ENCODE results near the gene CRELD2.
A peak's percentile ranks its signal among the peaks of the same experiment; 100 is the strongest.

The CRELD2 gene

GRCh38 chr22:49914256-49914655 is 4.2 kb upstream of the CRELD2 start:
- no peak for DNase-seq

DNA sequence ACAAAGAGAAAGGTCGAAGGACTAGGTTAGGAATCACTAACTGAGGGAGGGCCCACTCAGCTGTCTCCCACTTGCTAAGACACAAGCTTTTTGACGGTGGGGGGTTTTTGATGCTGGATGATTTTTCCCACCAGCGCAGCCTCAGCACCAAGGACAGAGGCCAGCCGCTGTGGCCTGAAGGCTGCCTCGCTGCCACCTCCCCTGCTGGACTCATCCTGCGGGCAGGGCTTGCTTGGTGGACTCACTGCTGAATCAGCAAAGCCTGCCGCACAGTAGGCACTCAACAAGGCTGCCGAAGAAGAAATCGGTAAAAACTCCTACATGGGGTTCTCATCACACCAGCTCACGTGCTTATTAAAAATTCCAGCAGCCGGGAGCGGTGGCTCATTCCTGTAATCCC is 2.8 kb upstream of the CRELD2 start:
- DNase-seq = no peak

DNA sequence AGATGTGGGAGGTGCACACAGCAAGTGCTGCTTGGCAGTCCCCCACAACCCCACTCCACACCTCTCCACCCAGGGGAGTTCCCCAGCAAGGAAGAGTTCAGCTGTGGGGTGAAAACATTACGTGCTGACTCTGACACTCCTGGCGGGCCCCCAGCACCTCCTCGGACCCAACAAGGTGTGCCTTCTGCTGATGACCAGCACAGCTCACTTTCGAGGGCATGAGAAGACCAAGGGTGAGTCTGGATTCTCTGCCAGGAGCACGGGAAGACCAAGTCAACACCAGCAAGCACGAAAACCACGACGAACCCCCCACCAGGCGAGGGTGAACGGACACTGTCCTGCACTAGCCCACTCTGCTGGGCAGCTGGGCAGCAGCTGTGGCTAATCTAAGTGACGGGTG is 1.6 kb upstream of the CRELD2 start:
- no peak for DNase-seq

GRCh38 chr22:49918911-49919881 is 762 bp downstream of the CRELD2 start:
- DNase-seq = no peak

- DNase-seq = no peak
Measured at GRCh38 chr22:49920859-49921258, 2.4 kb downstream of the CRELD2 start.

DNA sequence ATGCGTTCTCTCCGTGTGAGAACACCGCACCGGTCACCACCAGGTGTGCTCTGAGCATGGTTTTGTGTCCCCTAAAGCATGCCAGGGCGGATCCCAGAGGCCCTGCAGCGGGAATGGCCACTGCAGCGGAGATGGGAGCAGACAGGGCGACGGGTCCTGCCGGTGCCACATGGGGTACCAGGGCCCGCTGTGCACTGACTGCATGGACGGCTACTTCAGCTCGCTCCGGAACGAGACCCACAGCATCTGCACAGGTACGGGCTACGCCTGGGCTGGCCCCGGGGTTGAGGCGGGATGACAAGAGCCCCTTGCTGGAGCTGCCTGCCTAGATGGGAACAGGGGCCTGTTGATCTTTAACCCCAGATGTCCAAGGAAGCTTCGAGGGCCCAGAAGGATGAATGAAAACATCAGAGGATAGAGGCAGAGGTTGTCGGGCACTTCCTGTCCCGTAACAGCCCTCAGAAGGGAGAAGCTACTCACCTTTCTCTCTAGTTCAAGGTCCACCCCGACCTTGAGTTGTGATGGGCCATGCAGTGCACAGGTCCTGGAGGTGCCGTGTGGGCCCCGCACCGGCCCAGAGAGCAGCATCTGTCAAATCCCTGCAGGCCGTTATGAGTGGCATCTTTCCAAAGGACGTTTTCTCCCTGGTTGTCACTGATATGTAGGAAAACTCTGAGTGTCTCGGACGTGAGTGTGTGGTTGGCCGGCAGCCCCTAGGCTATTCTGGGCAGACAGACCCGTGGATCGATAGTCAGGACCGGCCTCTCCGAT is 3.3 kb downstream of the CRELD2 start:
- no peak for DNase-seq

GRCh38 chr22:49922484-49922883 is 4.0 kb downstream of the CRELD2 start:
- no peak for DNase-seq

DNA sequence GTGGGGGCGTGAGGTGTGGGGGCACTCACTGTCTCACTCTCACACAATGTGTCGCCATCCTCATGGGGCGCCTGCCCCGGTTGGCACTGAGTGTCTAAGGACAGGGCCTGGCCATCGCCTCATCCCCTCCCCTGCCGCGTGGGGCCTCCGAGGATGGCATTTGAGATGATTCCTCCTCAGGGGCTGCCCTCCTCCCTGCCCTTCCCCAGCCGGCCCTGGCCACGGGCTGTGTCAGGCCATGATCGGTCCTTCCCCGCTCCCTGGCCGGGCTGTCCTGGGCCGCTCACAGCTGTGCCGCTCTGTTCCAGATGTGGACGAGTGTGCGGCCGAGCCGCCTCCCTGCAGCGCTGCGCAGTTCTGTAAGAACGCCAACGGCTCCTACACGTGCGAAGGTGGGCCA is 4.5 kb downstream of the CRELD2 start:
- no peak for DNase-seq

DNA sequence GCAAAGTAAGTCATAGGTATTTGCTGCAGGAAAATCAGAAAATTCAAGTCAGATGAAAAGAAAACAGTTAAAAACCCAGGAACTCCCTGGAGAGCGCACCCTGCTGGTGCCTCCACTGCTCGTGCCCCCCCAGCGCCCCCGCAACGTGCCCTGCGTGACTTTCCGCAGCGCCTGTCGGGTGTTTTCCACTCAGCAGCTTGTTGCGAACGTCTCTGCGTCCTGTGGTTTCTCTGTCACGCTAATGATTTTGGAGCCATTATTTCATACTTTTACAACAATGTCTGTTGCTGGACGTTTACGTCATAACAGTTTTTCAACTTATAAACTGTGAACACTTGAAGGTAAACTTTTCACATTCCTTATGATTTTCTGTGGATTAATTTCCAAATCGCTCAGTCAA is 5.0 kb downstream of the CRELD2 start:
- no peak for DNase-seq

- no peak for DNase-seq
Measured at GRCh38 chr22:49924113-49924833, 5.8 kb downstream of the CRELD2 start.

DNA sequence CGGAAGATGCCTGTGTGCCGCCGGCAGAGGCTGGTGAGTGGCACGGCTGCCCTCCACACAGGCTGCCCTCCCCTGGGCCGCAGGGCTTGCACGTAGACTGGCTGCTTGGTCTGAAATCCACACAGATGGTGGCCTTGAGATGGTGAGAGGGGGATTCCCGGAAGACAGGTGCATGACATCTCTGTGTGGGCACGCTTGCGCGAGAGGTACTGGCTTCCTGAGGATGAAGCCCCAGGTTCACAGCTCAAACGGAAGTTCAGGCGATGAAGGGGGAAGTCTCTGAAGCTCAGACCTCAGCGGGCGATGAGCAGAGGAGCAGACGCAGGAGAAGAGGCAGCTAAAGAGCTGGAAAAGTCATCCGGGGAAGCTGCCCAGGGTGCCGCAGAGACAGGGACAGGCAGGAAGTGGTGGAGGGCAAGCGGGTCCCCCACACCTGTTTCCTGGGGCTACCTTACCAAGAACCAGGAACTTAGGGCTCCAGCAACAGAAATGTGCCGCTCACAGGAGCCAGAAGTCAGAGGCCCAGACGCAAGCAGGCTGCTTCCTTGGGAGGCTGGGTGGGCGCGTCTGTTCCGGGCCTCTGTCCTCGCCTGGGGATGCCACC is 7.2 kb downstream of the CRELD2 start:
- peak; percentile 77 for DNase-seq

- no peak for DNase-seq
Measured at GRCh38 chr22:49926916-49927315, 8.5 kb downstream of the CRELD2 start.

DNA sequence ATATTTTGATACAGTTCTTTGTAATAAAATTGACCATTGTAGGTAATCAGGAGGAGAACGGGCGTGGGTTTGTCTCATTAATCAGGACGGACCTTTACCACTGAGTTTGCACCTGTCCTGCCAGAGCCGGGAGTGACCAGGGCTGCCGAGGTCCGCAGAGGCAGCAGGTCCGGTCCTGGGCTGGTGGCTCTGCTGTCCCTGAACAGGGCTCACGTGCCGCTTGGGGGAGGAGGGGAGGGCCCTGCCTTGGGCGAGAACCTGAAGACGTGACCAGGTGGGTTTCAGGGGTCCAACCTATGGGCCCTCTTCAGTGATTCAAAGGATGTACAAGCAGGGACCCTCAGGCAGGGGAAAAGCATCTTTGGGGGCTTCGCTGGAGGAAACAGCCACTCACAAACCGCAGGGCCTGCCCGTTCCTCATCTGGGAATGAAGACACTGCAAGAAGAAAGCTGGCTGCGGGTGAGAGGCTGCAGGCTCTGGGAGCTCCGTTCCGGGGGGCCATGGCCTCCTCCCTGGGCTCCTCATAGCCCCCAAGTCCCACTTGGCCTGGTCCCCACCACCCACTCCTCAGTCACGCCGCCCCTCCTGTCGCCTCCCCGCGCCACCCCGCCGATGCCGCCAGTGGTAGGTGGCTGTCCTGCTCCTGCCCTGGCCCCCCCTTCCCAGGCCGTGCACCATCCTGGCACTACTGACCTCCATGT is 9.2 kb downstream of the CRELD2 start:
- no peak for DNase-seq

GRCh38 chr22:49928185-49928495 is 9.7 kb downstream of the CRELD2 start:
- DNase-seq = no peak

DNA sequence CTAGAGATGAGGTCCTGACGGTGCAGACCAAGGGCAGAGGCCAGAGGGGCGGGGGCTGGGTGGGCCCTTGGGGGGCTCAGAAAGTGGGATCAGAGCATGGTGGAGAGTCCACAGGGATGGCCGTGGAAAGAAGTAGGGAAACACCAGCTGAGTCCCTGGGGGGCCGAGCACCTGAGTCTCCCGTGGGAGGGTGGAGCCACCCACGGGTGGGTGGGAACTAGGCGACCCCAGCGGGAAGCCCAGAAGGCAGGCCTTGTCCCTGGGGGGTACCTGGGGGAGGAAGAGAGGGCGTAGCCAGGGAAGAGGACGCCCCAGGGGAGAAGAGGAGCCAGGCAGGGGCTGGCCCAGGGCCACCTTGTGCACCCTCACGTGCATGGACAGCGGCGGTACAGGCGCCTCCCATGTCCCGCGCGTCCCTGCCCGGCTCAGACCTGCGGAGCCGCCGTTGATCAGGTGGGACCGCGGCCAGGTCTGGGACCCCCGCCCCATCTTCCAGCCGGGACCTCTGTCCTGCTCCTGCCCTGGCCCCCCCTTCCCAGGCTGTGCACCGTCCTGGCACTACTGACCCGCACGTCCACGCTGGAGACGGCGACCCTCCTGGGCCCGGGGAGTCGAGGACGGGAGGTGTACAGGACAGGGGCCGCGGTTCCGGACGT is 10.2 kb downstream of the CRELD2 start:
- no peak for DNase-seq

GRCh38 chr22:49929211-49929979 is 11.0 kb downstream of the CRELD2 start:
- DNase-seq = peak; percentile 81

- no peak for DNase-seq
Measured at GRCh38 chr22:49929994-49930575, 11.7 kb downstream of the CRELD2 start.

DNA sequence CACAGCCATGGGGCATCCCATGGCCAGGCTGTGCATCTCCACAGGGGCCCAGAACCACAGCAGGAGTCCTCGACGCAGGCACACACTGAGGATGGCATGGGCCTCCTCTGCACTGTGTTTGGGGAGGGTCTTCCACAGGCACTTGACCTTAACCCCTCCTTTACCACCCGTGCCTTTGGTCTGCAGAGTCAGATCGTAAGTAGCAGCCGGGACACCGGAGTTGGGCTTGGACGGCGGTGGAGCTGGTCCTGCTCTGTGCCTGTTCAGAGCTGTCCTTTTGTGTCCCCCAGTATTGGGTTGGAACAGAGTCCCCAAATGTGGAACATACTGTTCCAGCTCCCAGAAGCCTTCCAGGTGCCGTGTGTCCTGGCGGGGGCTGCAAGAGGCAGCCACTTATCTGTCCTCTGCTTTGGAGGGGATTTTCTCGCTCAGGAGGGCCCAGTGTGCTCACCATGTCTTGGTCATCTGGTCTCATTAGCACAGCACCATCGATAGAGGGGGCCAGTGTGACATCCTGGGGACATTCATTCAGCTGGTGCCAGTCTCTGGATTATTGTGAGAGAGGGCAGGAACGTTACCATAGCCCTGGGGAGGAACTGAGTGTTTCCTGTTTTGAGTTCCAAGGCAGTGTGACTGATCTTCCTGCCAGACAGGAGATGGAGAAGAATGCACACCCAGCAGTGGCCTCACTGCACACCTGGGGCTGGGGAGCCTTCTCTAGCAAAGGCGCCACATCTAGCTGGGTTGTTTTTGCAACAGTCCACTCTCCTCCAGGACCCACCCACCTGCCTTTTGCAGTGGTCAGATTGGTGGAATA is 12.4 kb downstream of the CRELD2 start:
- DNase-seq = peak; percentile 73

DNA sequence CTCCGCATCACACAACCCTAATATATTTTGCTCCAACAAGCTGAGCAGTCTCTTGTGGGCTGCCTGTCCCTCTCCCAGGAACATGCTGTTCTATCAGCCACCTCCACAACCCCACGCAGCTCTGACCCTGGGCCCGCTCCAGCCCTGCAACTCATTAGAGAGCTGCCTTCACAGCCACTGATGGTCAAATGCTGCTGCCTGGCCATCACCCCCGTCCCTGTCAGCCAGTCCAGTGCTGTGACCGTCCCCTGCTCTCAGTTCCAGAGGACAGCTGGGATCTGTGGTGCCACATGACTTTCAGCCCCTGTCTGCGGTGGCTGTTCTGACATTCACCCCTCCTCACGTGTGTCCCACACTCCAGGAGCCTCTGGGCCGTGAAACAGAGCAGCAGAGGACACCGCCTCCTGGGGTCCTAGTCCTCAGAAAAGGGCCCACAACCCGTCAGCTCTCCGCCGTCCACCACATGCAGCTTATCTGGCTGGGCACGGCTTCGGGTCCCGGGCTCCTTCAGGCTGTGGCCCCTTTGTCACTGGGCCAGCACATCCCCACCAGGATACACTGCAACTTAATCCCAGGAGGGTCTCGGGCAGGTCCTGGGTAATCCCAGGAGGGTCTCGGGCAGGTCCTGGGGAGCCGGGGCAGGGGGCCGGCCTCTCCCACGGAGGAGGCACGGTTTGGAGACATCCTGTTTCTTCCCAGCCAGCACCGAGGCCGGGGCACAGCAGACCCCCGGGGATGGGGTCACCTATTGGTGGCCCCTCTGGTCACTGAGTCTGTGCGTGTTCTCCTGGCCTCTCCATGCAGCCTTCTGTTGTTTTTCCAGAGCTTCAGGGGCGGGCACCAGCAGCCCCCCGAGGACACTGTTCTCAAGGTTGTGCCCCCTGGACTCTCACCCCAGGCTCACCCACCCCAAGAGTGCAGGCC is 15.1 kb downstream of the CRELD2 start:
- DNase-seq = no peak

Data from activated CD4-positive, alpha-beta T cell treated with anti-CD3 and anti-CD28 coated beads, Interleukin-10, Interleukin-2, amounts not matched to agents 100 ng/mL and 50 ng/mL, durations not matched to agents 16 hours and 8 hours (primary cell).